Endodermal cell (in vitro differentiated cells): ENCODE results near the gene FYN. TPM values are rescaled to one million over a fixed set of nuclear protein-coding genes. Genes with fewer than 3 reads are reported as not detected.

Source experiments
- DNase-seq: peaks from one replicate; pipeline ENCODE4 v3.0.0-alpha.2; 2017
- H3K27ac ChIP-seq: 2 replicates; pipeline ENCODE4 v1.5.1; 2013; ENCODE audit warnings: mild to moderate bottlenecking, low read depth, low read length, moderate library complexity
- H3K27me3 ChIP-seq: 2 replicates; pipeline ENCODE4 v1.6.1; 2013; ENCODE audit warnings: mild to moderate bottlenecking, low read length, moderate library complexity; ENCODE audit not compliant: insufficient read depth, control insufficient read depth, poor library complexity, severe bottlenecking
- H3K36me3 ChIP-seq: 2 replicates; pipeline ENCODE4 v1.7.0; 2013; ENCODE audit warnings: mild to moderate bottlenecking, low read length, moderate library complexity; ENCODE audit not compliant: control insufficient read depth, insufficient read depth
- H3K4me1 ChIP-seq: one replicate; pipeline ENCODE4 v1.7.0; 2013; ENCODE audit warnings: low read length; ENCODE audit not compliant: control insufficient read depth, insufficient read depth
- H3K4me3 ChIP-seq: 2 replicates; pipeline ENCODE4 v1.5.1; 2013; ENCODE audit warnings: mild to moderate bottlenecking, low read length, moderate library complexity
- H3K9ac ChIP-seq: 2 replicates; pipeline ENCODE4 v1.6.1; 2013; ENCODE audit warnings: mild to moderate bottlenecking, low read length, moderate library complexity; ENCODE audit not compliant: poor library complexity, severe bottlenecking; ENCODE audit errors: extremely low read depth
- H3K9me3 ChIP-seq: 2 replicates; pipeline ENCODE4 v1.6.1; 2013; ENCODE audit warnings: mild to moderate bottlenecking, low read length, moderate library complexity; ENCODE audit not compliant: control insufficient read depth
- H3K27ac Mint-ChIP-seq: 2 replicates; pipeline ENCODE4 v1.8.0; 2020; ENCODE audit warnings: mixed read lengths
- H3K27me3 Mint-ChIP-seq: 2 replicates; pipeline ENCODE4 v1.8.0; 2021; ENCODE audit warnings: mild to moderate bottlenecking, mixed read lengths; ENCODE audit not compliant: insufficient read depth
- H3K36me3 Mint-ChIP-seq: 2 replicates; pipeline ENCODE4 v1.8.0; 2020; ENCODE audit warnings: low read depth, mixed read lengths
- H3K4me1 Mint-ChIP-seq: 2 replicates; pipeline ENCODE4 v1.8.0; 2020; ENCODE audit warnings: mixed read lengths
- H3K4me3 Mint-ChIP-seq: 2 replicates; pipeline ENCODE4 v1.8.0; 2020; ENCODE audit warnings: mild to moderate bottlenecking, moderate library complexity, mixed read lengths
- H3K9me3 Mint-ChIP-seq: 2 replicates; pipeline ENCODE4 v1.8.0; 2020; ENCODE audit warnings: mild to moderate bottlenecking, mixed read lengths
- WGBS, 2 experiments: methylation state at CpG; one replicate each; pipeline versions ENCODE4 v1.1.5 to v1.1.7; 2013; ENCODE audit warnings: missing lambda C conversion rate in 2 of 2, mixed read lengths in 1 of 2; ENCODE audit not compliant: insufficient coverage in 1 of 2, insufficient read length in 1 of 2; 5-methylcytosine and 5-hydroxymethylcytosine counted together
- total RNA-seq, 2 donors: library from RNA; stranded (reverse); fragmentation: NEBNext Ultra II Directional in 1 of 2; extraction: Animal tissue kit (Norgen Biotek cat#: 25700) in 1 of 2; gene quantifications; 2 replicates in 1 of 2; 3 replicates in 1 of 2; pipeline ENCODE4 v1.2.1, GENCODE V29; 2021
- TF ChIP-seq, protein P1 (sequence below): fragments of 200-600 bp; sonication (generic); conservative IDR thresholded peaks from 2 replicates; pipeline ENCODE4 v1.5.0; 2021; ENCODE audit warnings: antibody characterized with exemption, mild to moderate bottlenecking

FYN gene
- total RNA-seq, 2 donors from 2014 or later: 70.0 to 96.4 TPM

DNA sequence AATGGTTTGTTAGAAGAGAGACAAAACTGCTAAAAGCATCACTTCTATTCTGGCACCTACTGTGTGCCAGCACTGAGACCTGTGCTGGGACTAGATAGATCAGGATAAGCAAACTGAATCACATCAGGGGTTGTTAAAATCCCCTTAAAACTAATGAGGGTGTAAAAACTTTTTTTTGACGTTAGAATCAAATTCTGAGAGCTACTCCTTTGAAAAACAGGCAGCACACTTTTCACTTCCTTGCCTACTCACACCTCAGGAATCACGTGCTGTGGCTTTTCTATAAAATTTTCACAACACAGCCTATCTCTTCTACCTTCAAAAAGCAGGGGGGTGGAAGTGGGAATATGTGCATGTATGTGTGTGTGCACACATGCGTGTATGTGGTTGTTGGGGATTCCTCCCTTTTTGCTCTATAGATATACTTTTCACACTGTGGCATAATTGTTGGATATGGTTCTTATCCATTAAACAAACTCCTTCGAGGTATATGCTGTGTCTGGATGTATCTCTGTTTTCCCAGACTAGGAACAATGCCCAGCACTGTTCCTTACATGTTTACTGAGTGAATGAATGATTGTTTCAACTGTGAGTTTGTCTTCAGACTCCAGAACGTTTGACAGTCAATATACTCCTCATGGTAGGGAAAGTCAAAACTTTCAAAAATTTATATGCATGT is 105.4 kb downstream of the FYN start:
- H3K4me3 ChIP-seq: no peak overlapping the region
- DNase-seq: no peak
- Mint-ChIP-seq H3K36me3 (peaks cover 3% of the 10 kb centered on the region), H3K4me1 (peaks cover 62% of the 10 kb centered on the region), H3K4me3 (no peak overlapping the region), H3K9me3 (no peaks in the 10 kb centered on the region), H3K27ac (no peak overlapping the region), H3K27me3 (peaks cover 23% of the 10 kb centered on the region)
- no peaks in the 10 kb centered on the region for H3K36me3 ChIP-seq
- H3K27me3 ChIP-seq: no peaks in the 10 kb centered on the region
- no peaks in the 10 kb centered on the region for H3K9me3 ChIP-seq
- H3K4me1 ChIP-seq: peaks cover 22% of the 10 kb centered on the region
- WGBS, 2 experiments: 63 to 83% methylated on average over 1 to 4 of the region's 5 CpGs
- H3K27ac ChIP-seq: no peak overlapping the region
- H3K9ac ChIP-seq: no peak overlapping the region
- TF ChIP-seq, protein P1, sequence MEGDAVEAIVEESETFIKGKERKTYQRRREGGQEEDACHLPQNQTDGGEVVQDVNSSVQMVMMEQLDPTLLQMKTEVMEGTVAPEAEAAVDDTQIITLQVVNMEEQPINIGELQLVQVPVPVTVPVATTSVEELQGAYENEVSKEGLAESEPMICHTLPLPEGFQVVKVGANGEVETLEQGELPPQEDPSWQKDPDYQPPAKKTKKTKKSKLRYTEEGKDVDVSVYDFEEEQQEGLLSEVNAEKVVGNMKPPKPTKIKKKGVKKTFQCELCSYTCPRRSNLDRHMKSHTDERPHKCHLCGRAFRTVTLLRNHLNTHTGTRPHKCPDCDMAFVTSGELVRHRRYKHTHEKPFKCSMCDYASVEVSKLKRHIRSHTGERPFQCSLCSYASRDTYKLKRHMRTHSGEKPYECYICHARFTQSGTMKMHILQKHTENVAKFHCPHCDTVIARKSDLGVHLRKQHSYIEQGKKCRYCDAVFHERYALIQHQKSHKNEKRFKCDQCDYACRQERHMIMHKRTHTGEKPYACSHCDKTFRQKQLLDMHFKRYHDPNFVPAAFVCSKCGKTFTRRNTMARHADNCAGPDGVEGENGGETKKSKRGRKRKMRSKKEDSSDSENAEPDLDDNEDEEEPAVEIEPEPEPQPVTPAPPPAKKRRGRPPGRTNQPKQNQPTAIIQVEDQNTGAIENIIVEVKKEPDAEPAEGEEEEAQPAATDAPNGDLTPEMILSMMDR: no peak

GRCh38 chr6:111766201-111766857 is 106.9 kb downstream of the FYN start:
- no peaks in the 10 kb centered on the region for H3K9me3 ChIP-seq
- no peak overlapping the region for H3K4me3 ChIP-seq
- no peak overlapping the region for H3K27ac ChIP-seq
- H3K9ac ChIP-seq: no peak overlapping the region
- Mint-ChIP-seq H3K4me3 (no peak overlapping the region), H3K9me3 (no peaks in the 10 kb centered on the region), H3K27ac (no peak overlapping the region), H3K27me3 (peaks cover 23% of the 10 kb centered on the region), H3K36me3 (peaks cover 3% of the 10 kb centered on the region), H3K4me1 (peaks cover 70% of the 10 kb centered on the region)
- peaks cover 22% of the 10 kb centered on the region for H3K4me1 ChIP-seq
- TF ChIP-seq, protein P1: no peak
- no peaks in the 10 kb centered on the region for H3K36me3 ChIP-seq
- no peaks in the 10 kb centered on the region for H3K27me3 ChIP-seq
- DNase-seq: no peak
- WGBS, 2 experiments: 90% methylated on average over 5 of the region's 5 CpGs; no CpG with 5 or more reads in 1 of the 2 experiments

DNA sequence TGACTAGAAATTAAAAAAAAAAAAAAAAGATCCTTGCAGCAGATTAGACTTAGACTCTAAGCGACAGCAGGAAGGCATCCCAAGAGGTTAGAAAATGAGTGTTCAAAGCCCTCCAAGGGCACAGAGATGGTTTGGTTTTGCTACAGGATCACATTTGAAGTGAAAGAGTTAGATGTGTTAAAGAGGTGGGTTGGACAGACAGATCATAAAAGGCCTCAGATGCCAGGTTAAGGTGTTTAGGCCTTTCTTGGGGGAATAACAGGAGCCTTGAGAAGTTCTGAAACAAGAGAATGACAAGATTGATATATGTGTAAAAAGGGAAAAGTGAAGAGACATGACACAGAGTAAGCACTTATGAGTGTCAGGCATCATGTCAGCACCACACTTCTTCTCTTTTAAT is 107.5 kb downstream of the FYN start:
- H3K36me3 Mint-ChIP-seq: peaks cover 6% of the 10 kb centered on the region
- no peak overlapping the region for H3K4me3 Mint-ChIP-seq
- H3K4me1 Mint-ChIP-seq: peaks cover 67% of the 10 kb centered on the region
- no peak overlapping the region for H3K4me3 ChIP-seq
- 90 to 96% methylated on average over 1 of the region's 1 CpG for WGBS, 2 experiments
- H3K9me3 Mint-ChIP-seq: no peaks in the 10 kb centered on the region
- H3K27ac Mint-ChIP-seq: no peak overlapping the region
- H3K27me3 Mint-ChIP-seq: peaks cover 23% of the 10 kb centered on the region
- TF ChIP-seq, protein P1: no peak
- DNase-seq: no peak
- H3K36me3 ChIP-seq: no peaks in the 10 kb centered on the region
- no peaks in the 10 kb centered on the region for H3K9me3 ChIP-seq
- H3K9ac ChIP-seq: no peak overlapping the region
- H3K27ac ChIP-seq: no peak overlapping the region
- H3K4me1 ChIP-seq: peaks cover 16% of the 10 kb centered on the region
- H3K27me3 ChIP-seq: no peaks in the 10 kb centered on the region
